Measurements from ENCODE around the gene TMEM52. TPM values are rescaled to one million over a fixed set of nuclear protein-coding genes. Genes with fewer than 3 reads are reported as not detected.

TMEM52 gene
- total RNA-seq, 1 experiment from 2014 or later = 6.4 TPM

- Mint-ChIP-seq H3K4me1 (ENCODE audit: low read depth, unreplicated experiment) (peaks cover 14% of the 10 kb centered on the region), H3K9me3 (ENCODE audit: unreplicated experiment) (no peaks in the 10 kb centered on the region), H3K27me3 (ENCODE audit: insufficient read depth, unreplicated experiment) (no peaks in the 10 kb centered on the region), H3K36me3 (ENCODE audit: insufficient read depth, unreplicated experiment) (peaks cover 6% of the 10 kb centered on the region), H3K4me3 (ENCODE audit: unreplicated experiment) (peak overlapping the region; percentile 56), H3K27ac (ENCODE audit: unreplicated experiment) (peak overlapping the region; percentile 74)
- POLR2A ChIA-PET = interaction anchor here (0.6 kb wide), 1 partner anchor 48 kb away, joined by 7 read pairs; no protein-coding TSS in a partner anchor
- Histone ChIP-seq H3K4me1 (peaks cover 7% of the 10 kb centered on the region; the same call in 1 of the 2 replicates), H3K36me3 (ENCODE audit: control insufficient read depth, insufficient read depth, low read length) (no peaks in the 10 kb centered on the region), H3K27me3 (replicated peaks; ENCODE audit: control insufficient read depth, insufficient read depth, low read length) (no peaks in the 10 kb centered on the region), H3K4me3 (ENCODE audit: low read depth, low read length) (no peak overlapping the region), H3K9me3 (no peaks in the 10 kb centered on the region)
- CTCF ChIA-PET = interaction anchor here (0.6 to 1.4 kb wide), 10 partner anchors 11 to 138 kb away, joined by 3 to 17 read pairs (median 4); no protein-coding TSS in a partner anchor
- DNase-seq = peak; percentile 82 to 89
- BruUV-seq (replicated peaks) = no TSS peak
- TF ChIP-seq, protein P1, sequence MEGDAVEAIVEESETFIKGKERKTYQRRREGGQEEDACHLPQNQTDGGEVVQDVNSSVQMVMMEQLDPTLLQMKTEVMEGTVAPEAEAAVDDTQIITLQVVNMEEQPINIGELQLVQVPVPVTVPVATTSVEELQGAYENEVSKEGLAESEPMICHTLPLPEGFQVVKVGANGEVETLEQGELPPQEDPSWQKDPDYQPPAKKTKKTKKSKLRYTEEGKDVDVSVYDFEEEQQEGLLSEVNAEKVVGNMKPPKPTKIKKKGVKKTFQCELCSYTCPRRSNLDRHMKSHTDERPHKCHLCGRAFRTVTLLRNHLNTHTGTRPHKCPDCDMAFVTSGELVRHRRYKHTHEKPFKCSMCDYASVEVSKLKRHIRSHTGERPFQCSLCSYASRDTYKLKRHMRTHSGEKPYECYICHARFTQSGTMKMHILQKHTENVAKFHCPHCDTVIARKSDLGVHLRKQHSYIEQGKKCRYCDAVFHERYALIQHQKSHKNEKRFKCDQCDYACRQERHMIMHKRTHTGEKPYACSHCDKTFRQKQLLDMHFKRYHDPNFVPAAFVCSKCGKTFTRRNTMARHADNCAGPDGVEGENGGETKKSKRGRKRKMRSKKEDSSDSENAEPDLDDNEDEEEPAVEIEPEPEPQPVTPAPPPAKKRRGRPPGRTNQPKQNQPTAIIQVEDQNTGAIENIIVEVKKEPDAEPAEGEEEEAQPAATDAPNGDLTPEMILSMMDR (IDR thresholded peaks at IDR 0.05; ENCODE audit: insufficient read depth in 1 of 2, low read depth in 1 of 2, low read length in 1 of 2, severe bottlenecking in 1 of 2, unreplicated experiment in 1 of 2) = peak; percentile 64 to 91
- intact Hi-C loops (cut with micrococcal nuclease; ENCODE audit: unreplicated experiment) = loop anchor here (1.0 to 5.0 kb wide), 4 partner anchors 12 to 118 kb away; no protein-coding TSS in a partner anchor
These were observed 12.6 kb downstream of the TMEM52 start for GRCh38 chr1:1906185-1907097.

DNA sequence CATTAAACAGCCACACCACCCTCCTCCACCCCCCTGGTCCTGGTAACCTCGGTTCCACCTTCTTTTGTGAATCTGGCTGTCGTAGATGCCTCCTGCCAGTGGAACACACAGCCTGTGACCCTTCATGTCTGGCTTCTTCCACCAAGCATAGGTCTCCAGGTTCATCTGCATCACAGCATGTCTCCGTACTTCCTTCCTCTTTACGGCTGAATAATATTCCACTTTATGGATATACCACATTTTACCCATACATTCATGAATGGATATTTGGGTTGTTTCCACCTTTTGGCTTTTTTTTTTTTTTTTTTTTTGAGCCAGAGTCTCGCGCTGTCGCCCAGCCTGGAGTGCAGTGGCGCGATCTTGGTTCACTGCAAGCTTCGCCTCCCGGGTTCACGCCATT, 15.9 kb downstream of the TMEM52 start:
- Mint-ChIP-seq H3K9me3 (ENCODE audit: unreplicated experiment) (no peaks in the 10 kb centered on the region), H3K4me3 (ENCODE audit: unreplicated experiment) (no peak overlapping the region), H3K27me3 (ENCODE audit: insufficient read depth, unreplicated experiment) (no peaks in the 10 kb centered on the region), H3K27ac (ENCODE audit: unreplicated experiment) (no peak overlapping the region), H3K4me1 (ENCODE audit: low read depth, unreplicated experiment) (peaks cover 7% of the 10 kb centered on the region), H3K36me3 (ENCODE audit: insufficient read depth, unreplicated experiment) (peaks cover 6% of the 10 kb centered on the region)
- Histone ChIP-seq H3K4me1 (peaks cover 5% of the 10 kb centered on the region; the same call in 1 of the 2 replicates), H3K27me3 (replicated peaks; ENCODE audit: control insufficient read depth, insufficient read depth, low read length) (no peaks in the 10 kb centered on the region), H3K4me3 (ENCODE audit: low read depth, low read length) (no peak overlapping the region), H3K9me3 (no peaks in the 10 kb centered on the region), H3K36me3 (ENCODE audit: control insufficient read depth, insufficient read depth, low read length) (no peaks in the 10 kb centered on the region)
- ChIA-PET CTCF (no interaction called here), POLR2A (no interaction called here)
- no TSS peak for BruUV-seq (replicated peaks)
- intact Hi-C loops (cut with micrococcal nuclease; ENCODE audit: unreplicated experiment) = no loop called here
- no peak for DNase-seq
- TF ChIP-seq, protein P1 (IDR thresholded peaks at IDR 0.05; ENCODE audit: insufficient read depth in 1 of 2, low read depth in 1 of 2, low read length in 1 of 2, severe bottlenecking in 1 of 2, unreplicated experiment in 1 of 2) = no peak

GRCh38 chr1:1901641-1902294, 17.3 kb downstream of the TMEM52 start:
- BruUV-seq (replicated peaks) = no TSS peak
- Histone ChIP-seq H3K4me1 (peaks cover 7% of the 10 kb centered on the region; the same call in 1 of the 2 replicates), H3K27me3 (replicated peaks; ENCODE audit: control insufficient read depth, insufficient read depth, low read length) (no peaks in the 10 kb centered on the region), H3K4me3 (ENCODE audit: low read depth, low read length) (no peak overlapping the region), H3K9me3 (no peaks in the 10 kb centered on the region), H3K36me3 (ENCODE audit: control insufficient read depth, insufficient read depth, low read length) (no peaks in the 10 kb centered on the region)
- TF ChIP-seq, protein P1 (IDR thresholded peaks at IDR 0.05; ENCODE audit: insufficient read depth in 1 of 2, low read depth in 1 of 2, low read length in 1 of 2, severe bottlenecking in 1 of 2, unreplicated experiment in 1 of 2) = no peak
- no peak for DNase-seq
- H3K27ac Mint-ChIP-seq (ENCODE audit: unreplicated experiment) = no peak overlapping the region
- ChIA-PET CTCF (interaction anchor here (0.6 to 1.0 kb wide), 5 partner anchors 43 to 623 kb away, joined by 3 to 4 read pairs (median 3); no protein-coding TSS in a partner anchor), POLR2A (interaction anchor here (0.6 kb wide), 1 partner anchor 10 kb away, joined by 11 read pairs; no protein-coding TSS in a partner anchor)
- H3K27me3 Mint-ChIP-seq (ENCODE audit: insufficient read depth, unreplicated experiment) = no peaks in the 10 kb centered on the region
- peaks cover 7% of the 10 kb centered on the region for H3K4me1 Mint-ChIP-seq (ENCODE audit: low read depth, unreplicated experiment)
- H3K36me3 Mint-ChIP-seq (ENCODE audit: insufficient read depth, unreplicated experiment) = peaks cover 6% of the 10 kb centered on the region
- intact Hi-C loops (cut with micrococcal nuclease; ENCODE audit: unreplicated experiment) = no loop called here
- no peak overlapping the region for H3K4me3 Mint-ChIP-seq (ENCODE audit: unreplicated experiment)
- no peaks in the 10 kb centered on the region for H3K9me3 Mint-ChIP-seq (ENCODE audit: unreplicated experiment)

All from Caco-2 (cell line).